Bone marrow (tissue), 2 donors: ENCODE measurements around the gene KCNJ4.
A peak's percentile ranks its signal among the peaks of the same experiment; 100 is the strongest.
"Not testable (repeated sequence)": the region's sequence is repeated elsewhere in the genome, so short reads cannot be mapped to it uniquely, and the experiment has no call there.

Source experiments
- DNase-seq, 2 donors: peaks; one replicate each; lab custom pipeline; 2025; lab: John Stamatoyannopoulos, UW

Gene KCNJ4

GRCh38 chr22:38470179-38470578 lies 15.2 kb upstream of the KCNJ4 start:
- DNase-seq: not testable (repeated sequence)

GRCh38 chr22:38469306-38469781 lies 14.3 kb upstream of the KCNJ4 start:
- DNase-seq: no peak

GRCh38 chr22:38468443-38469305 lies 13.7 kb upstream of the KCNJ4 start:
- no peak for DNase-seq

- DNase-seq: peak in 1 of 2 donors; percentile 17
These were observed 13.0 kb upstream of the KCNJ4 start, which contains the start of gene KDELR3 for GRCh38 chr22:38467904-38468442. Gene KDELR3 (plus strand): TSS chr22:38468096. CDS start chr22:38468234, 138 bp downstream.

GRCh38 chr22:38467438-38467903 lies 12.5 kb upstream of the KCNJ4 start:
- no peak for DNase-seq

- DNase-seq: no peak
These were observed 10.9 kb upstream of the KCNJ4 start for GRCh38 chr22:38465673-38466490.

GRCh38 chr22:38464992-38465672 lies 10.1 kb upstream of the KCNJ4 start:
- no peak for DNase-seq

- no peak for DNase-seq
These were observed 8.2 kb upstream of the KCNJ4 start for GRCh38 chr22:38462960-38463784.

GRCh38 chr22:38461414-38462081 lies 6.5 kb upstream of the KCNJ4 start:
- DNase-seq: no peak

- no peak for DNase-seq
These were observed 6.0 kb upstream of the KCNJ4 start for GRCh38 chr22:38461057-38461413.

- no peak for DNase-seq
These were observed 5.4 kb upstream of the KCNJ4 start for GRCh38 chr22:38460426-38460840.

- no peak for DNase-seq
These were observed 2.1 kb upstream of the KCNJ4 start for GRCh38 chr22:38456841-38457699.

GRCh38 chr22:38456272-38456835 lies 1.4 kb upstream of the KCNJ4 start:
- DNase-seq: no peak

- no peak for DNase-seq
These were observed 702 bp upstream of the KCNJ4 start for GRCh38 chr22:38455530-38456271.

- no peak for DNase-seq
These were observed 485 bp downstream of the KCNJ4 start for GRCh38 chr22:38454353-38455075.

- no peak for DNase-seq
These were observed 1.0 kb downstream of the KCNJ4 start for GRCh38 chr22:38453996-38454352.

GRCh38 chr22:38453066-38453672 lies 1.8 kb downstream of the KCNJ4 start:
- DNase-seq: no peak
